ENCODE data around the gene FAM209B.
"Not testable (repeated sequence)": the region's sequence is repeated elsewhere in the genome, so short reads cannot be mapped to it uniquely, and the experiment has no call there.

The FAM209B gene

DNA sequence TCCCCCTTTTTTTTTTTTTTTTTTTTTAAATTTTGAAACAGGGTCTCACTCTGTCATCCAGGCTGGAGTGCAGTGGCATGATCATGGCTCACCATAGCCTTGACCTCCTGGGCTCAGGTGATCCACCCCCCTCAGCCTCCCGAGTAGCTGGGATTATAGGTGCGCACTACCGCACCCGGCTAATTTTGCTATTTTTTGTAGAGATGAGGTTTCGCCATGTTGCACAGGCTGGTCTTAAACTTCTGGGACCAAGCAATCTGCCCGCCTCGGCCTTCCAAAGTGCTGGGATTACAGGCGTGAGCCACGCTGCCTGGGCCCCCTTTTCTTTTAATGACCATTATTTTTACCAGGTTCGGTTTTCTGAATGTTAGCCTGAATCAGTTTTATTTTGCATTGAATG is 13.5 kb upstream of the FAM209B start:
- no peak for TF ChIP-seq CTCF (conservative IDR thresholded peaks at IDR 0.05)
- no peak overlapping the region for H3K27ac ChIP-seq

- no peak for TF ChIP-seq CTCF (conservative IDR thresholded peaks at IDR 0.05)
- no peak overlapping the region for H3K27ac ChIP-seq
Measured at GRCh38 chr20:56520180-56520579, 12.9 kb upstream of the FAM209B start.

- not testable (repeated sequence) for H3K27ac ChIP-seq
Measured at GRCh38 chr20:56520746-56521354, 12.2 kb upstream of the FAM209B start.

DNA sequence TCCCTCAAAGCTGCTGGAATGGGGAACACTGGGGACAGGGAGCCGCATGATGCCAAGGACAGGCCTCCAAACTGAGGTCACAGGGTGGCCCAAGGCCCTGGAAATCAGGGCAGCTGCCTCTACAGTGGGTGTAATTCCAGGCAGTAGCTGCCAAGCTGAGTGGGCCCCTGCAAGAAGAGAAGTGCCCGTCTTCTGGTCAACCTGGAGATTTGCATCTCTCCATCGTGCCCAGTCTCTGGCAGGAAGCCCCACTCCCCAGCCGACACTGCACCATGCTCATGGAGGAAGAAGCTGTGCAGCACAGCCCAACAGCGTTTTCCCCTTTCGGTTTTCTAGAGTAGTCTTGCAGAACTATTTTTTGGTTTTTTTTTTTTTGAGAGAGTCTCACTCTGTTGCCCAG is 10.7 kb upstream of the FAM209B start:
- no peak overlapping the region for H3K27ac ChIP-seq
- no peak for TF ChIP-seq CTCF (conservative IDR thresholded peaks at IDR 0.05)

- not testable (repeated sequence) for H3K27ac ChIP-seq
Measured at GRCh38 chr20:56524444-56524843, 8.6 kb upstream of the FAM209B start, which contains the start of gene FAM209A. Gene FAM209A, plus strand, starts transcription at chr20:56524744. Its CDS starts 65 bp downstream, at chr20:56524809.

- TF ChIP-seq CTCF (conservative IDR thresholded peaks at IDR 0.05), result no peak
- no peak overlapping the region for H3K27ac ChIP-seq
Measured at GRCh38 chr20:56527521-56527920, 5.5 kb upstream of the FAM209B start.

- no peak for TF ChIP-seq CTCF (conservative IDR thresholded peaks at IDR 0.05)
- H3K27ac ChIP-seq, result peak overlapping the region; percentile 69
Measured at GRCh38 chr20:56537997-56538396, 5.0 kb downstream of the FAM209B start.

DNA sequence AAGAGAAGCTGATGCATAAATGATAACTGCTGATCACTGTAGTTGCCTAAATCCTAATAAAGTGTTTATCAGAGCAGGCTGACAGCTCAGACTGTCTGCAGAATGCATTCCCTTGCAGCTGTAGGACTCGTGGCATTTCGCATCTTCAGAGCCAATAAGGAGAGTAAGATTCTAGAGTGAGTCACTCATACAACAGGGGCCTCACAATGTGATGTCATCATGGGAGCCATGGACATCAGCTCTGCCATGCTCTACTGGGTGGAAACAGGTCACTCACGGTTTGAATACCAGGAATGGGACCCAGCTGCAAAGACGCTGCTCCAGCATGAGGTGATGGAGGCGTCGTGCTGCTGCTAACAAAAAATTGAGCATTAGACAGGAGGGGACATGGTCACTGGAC is 7.4 kb downstream of the FAM209B start:
- no peak overlapping the region for H3K27ac ChIP-seq
- no peak for TF ChIP-seq CTCF (conservative IDR thresholded peaks at IDR 0.05)
